Stomach (tissue), 9 donors: ENCODE measurements around the gene FAP. TPM values are rescaled to one million over a fixed set of nuclear protein-coding genes. Genes with fewer than 3 reads are reported as not detected.

ENCODE experiments used
- DNase-seq, 2 donors: peaks; one replicate each; pipeline versions ENCODE4 v3.0.0 to v3.0.0-alpha.2; 2013 to 2019
- H3K27ac ChIP-seq, 5 donors: fragments of 200-600 bp in 4 of 5; sonication (generic) in 4 of 5; one replicate each; pipeline ENCODE4 v1.5.1; 2013 to 2019; ENCODE audit warnings: mild to moderate bottlenecking in 1 of 5, moderate library complexity in 1 of 5
- H3K27me3 ChIP-seq, 3 donors: fragments of 200-600 bp; sonication (generic); one replicate each; pipeline ENCODE4 v1.5.1; 2017 to 2019; ENCODE audit warnings: mixed run types in 1 of 3
- H3K36me3 ChIP-seq, 4 donors: fragments of 200-600 bp; sonication (generic); 1 replicate in 3 of 4; 2 replicates in 1 of 4; pipeline ENCODE4 v1.5.1; 2016 to 2019
- H3K4me1 ChIP-seq, 4 donors: fragments of 200-600 bp; sonication (generic); one replicate each; pipeline ENCODE4 v1.5.1; 2016 to 2019
- H3K4me3 ChIP-seq, 4 donors: fragments of 200-600 bp; sonication (generic) in 3 of 4; one replicate each; pipeline ENCODE4 v1.5.1; 2016 to 2019; ENCODE audit warnings: mild to moderate bottlenecking in 1 of 4
- H3K9me3 ChIP-seq, 4 donors: fragments of 200-600 bp; sonication (generic); one replicate each; pipeline ENCODE4 v1.5.1; 2016 to 2019
- CTCF ChIP-seq, 7 experiments: fragments of 450-650 bp in 4 of 7; fragments of 200-600 bp in 3 of 7; sonication (generic) in 3 of 7; IDR thresholded peaks; one replicate each; pipeline ENCODE4 v1.5.1; 2016 to 2019; ENCODE audit warnings: antibody characterized with exemption in 7 of 7, control low read depth in 2 of 7, mild to moderate bottlenecking in 1 of 7
- EP300 ChIP-seq: sonication (generic); formaldehyde crosslinking; IDR thresholded peaks from one replicate; pipeline ENCODE4 v1.6.1; 2017; ENCODE audit warnings: antibody characterized with exemption
- POLR2A ChIP-seq, 4 donors: fragments of 450-650 bp; IDR thresholded peaks; one replicate each; pipeline ENCODE4 v1.6.1; 2016; ENCODE audit warnings: antibody characterized with exemption in 4 of 4, control low read depth in 2 of 4, mild to moderate bottlenecking in 1 of 4, moderate library complexity in 1 of 4
- POLR2AphosphoS5 ChIP-seq, 3 donors: sonication (generic); formaldehyde crosslinking; IDR thresholded peaks; one replicate each; pipeline ENCODE4 v1.6.1; 2016; ENCODE audit warnings: antibody characterized with exemption in 3 of 3
- WGBS, 5 donors: extraction: QIAGEN DNeasy Blood & Tissue Kit in 3 of 5; methylation state at CpG; one replicate each; pipeline versions ENCODE4 v1.1.5 to v1.1.7; 2013 to 2018; 5-methylcytosine and 5-hydroxymethylcytosine counted together
- intact Hi-C: fragments of 100-400 bp; cut with DNase I; formaldehyde crosslinking; loops from one replicate; pipeline ENCODE4 v1.15.1; 2023; ENCODE audit warnings: low total_unique reads
- polyA plus RNA-seq, 3 donors: library from polyadenylated mRNA; stranded (reverse); fragments of 200-250 nt; gene quantifications; one replicate each; pipeline ENCODE4 v1.2.3, GENCODE V29; 2013
- total RNA-seq, 5 donors: library from RNA; depleted of rRNA; stranded (reverse); fragments of >200 nt; gene quantifications; one replicate each; pipeline versions ENCODE4 v1.1.0 to v1.2.3, GENCODE V29; 2014 to 2016
- donor health status: healthy with polysubstance abuse.
- donor health status: Bipolar disorder and iron deficiency.
- donor health status: healthy.

The FAP gene
- total and polyA plus RNA-seq, 8 donors, result 0.87 to 15.1 (median 3.8) TPM; not detected in 2

- TF ChIP-seq POLR2AphosphoS5 (IDR thresholded peaks at IDR 0.05), result no peak
- TF ChIP-seq CTCF (IDR thresholded peaks at IDR 0.05), result no peak
- no peak for TF ChIP-seq POLR2A (IDR thresholded peaks at IDR 0.05)
- no peak for TF ChIP-seq EP300
- Histone ChIP-seq H3K4me3 (no peak overlapping the region), H3K27ac (no peak overlapping the region), H3K27me3 (peaks cover 0 to 4% (median 0%) of the 10 kb centered on the region in 3 donors), H3K36me3 (no peaks in the 10 kb centered on the region), H3K9me3 (no peaks in the 10 kb centered on the region), H3K4me1 (no peaks in the 10 kb centered on the region)
- WGBS, 5 donors, result 87 to 91% (median 88%) methylated on average over 7 of the region's 7 CpGs
- DNase-seq, result no peak
- intact Hi-C loops, result no loop called here
Measured at GRCh38 chr2:162196638-162197037, 46.6 kb downstream of the FAP start.

- no peak for DNase-seq
- no peaks in the 10 kb centered on the region for H3K27me3 ChIP-seq
- intact Hi-C loops, result no loop called here
- no peak overlapping the region for H3K27ac ChIP-seq
- 68 to 85% (median 75%) methylated on average over 3 of the region's 3 CpGs for WGBS, 5 donors
- no peaks in the 10 kb centered on the region for H3K4me1 ChIP-seq
- H3K4me3 ChIP-seq, result no peak overlapping the region
- H3K9me3 ChIP-seq, result no peaks in the 10 kb centered on the region
- H3K36me3 ChIP-seq, result no peaks in the 10 kb centered on the region
- TF ChIP-seq POLR2AphosphoS5 (IDR thresholded peaks at IDR 0.05) (no peak), POLR2A (IDR thresholded peaks at IDR 0.05) (no peak), CTCF (IDR thresholded peaks at IDR 0.05) (no peak), EP300 (no peak)
Measured at GRCh38 chr2:162188451-162188850, 54.8 kb downstream of the FAP start.

GRCh38 chr2:162185541-162186232, 57.6 kb downstream of the FAP start:
- TF ChIP-seq CTCF (IDR thresholded peaks at IDR 0.05) (no peak), POLR2AphosphoS5 (IDR thresholded peaks at IDR 0.05) (no peak), EP300 (no peak), POLR2A (IDR thresholded peaks at IDR 0.05) (no peak)
- H3K4me3 ChIP-seq, result no peak overlapping the region
- no peaks in the 10 kb centered on the region for H3K4me1 ChIP-seq
- 69 to 80% (median 75%) methylated on average over 5 of the region's 5 CpGs for WGBS, 5 donors
- H3K27ac ChIP-seq, result no peak overlapping the region
- no peaks in the 10 kb centered on the region for H3K36me3 ChIP-seq
- H3K9me3 ChIP-seq, result no peaks in the 10 kb centered on the region
- no peak for DNase-seq
- H3K27me3 ChIP-seq, result no peaks in the 10 kb centered on the region
- intact Hi-C loops, result no loop called here

- Histone ChIP-seq H3K9me3 (no peaks in the 10 kb centered on the region), H3K27ac (no peak overlapping the region), H3K27me3 (no peaks in the 10 kb centered on the region), H3K4me3 (no peak overlapping the region), H3K4me1 (no peaks in the 10 kb centered on the region), H3K36me3 (no peaks in the 10 kb centered on the region)
- intact Hi-C loops, result no loop called here
- no peak for DNase-seq
- WGBS, 5 donors, result 36 to 48% (median 43%) methylated on average over 2 of the region's 2 CpGs
- TF ChIP-seq POLR2AphosphoS5 (IDR thresholded peaks at IDR 0.05) (no peak), POLR2A (IDR thresholded peaks at IDR 0.05) (no peak), EP300 (no peak), CTCF (IDR thresholded peaks at IDR 0.05) (no peak)
Measured at GRCh38 chr2:162184821-162185450, 58.3 kb downstream of the FAP start.
